ENCODE data around the gene PCED1A. TPM values are rescaled to one million over a fixed set of nuclear protein-coding genes. Genes with fewer than 3 reads are reported as not detected.

Gene PCED1A
- total and polyA plus RNA-seq, 9 of the 15 experiments (the other 6 are each of a cell fraction or from before 2014, with no cell fraction given): 1.5 to 11.5 (median 5.9) TPM

DNA sequence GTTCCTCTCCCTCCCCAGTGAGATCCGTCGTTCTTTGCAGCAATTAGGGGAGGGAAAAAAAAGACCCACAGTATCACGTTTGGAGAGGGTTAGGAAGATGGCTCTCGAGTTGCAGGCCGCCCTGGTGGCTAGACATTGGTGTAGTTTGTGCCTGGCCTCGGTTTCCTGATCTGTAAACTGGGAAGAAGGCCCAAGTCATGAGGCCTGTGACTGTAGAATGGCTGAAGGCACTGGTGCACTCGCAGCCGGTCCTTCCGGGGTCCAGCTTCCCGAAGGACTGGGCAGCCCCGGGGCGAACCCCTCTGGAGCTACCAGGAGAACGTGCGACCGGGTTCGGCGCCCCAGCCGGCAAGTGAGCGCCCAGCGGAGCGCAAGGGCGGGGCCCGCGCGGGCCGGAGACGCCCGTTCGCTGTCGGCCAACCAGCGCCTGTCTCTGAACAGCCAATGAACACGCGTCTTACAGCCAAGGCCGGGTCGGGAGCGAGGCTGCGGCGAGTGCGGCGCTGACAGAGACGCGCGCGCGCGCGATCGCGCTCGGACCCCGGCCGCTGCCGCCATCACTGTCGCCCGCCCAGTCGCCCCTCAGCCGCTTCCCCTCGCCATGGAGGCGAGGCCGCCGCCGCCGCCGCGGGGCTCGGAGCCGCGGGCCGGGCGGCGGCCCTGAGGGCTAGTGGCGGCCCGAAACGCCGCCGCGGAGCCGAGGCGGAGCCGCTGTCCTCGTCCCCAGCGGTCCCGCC, 32.7 kb upstream of the PCED1A start, which contains the start of gene PTPRA (continued):
- TF ChIP-seq OTX1 (CRISPR knock-in tag; IDR thresholded peaks at IDR 0.05): no peak
- TF ChIP-seq TCF7L2 (IDR thresholded peaks at IDR 0.05; ENCODE audit: low read depth, low read length): no peak
- TF ChIP-seq, protein P1, sequence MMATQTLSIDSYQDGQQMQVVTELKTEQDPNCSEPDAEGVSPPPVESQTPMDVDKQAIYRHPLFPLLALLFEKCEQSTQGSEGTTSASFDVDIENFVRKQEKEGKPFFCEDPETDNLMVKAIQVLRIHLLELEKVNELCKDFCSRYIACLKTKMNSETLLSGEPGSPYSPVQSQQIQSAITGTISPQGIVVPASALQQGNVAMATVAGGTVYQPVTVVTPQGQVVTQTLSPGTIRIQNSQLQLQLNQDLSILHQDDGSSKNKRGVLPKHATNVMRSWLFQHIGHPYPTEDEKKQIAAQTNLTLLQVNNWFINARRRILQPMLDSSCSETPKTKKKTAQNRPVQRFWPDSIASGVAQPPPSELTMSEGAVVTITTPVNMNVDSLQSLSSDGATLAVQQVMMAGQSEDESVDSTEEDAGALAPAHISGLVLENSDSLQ (IDR thresholded peaks at IDR 0.05): 0 out of 2 replicates have a peak, but pooled peaks have one; percentile 25
- TF ChIP-seq ZNF780A (CRISPR knock-in tag; IDR thresholded peaks at IDR 0.05): no peak
- TF ChIP-seq, protein P2, sequence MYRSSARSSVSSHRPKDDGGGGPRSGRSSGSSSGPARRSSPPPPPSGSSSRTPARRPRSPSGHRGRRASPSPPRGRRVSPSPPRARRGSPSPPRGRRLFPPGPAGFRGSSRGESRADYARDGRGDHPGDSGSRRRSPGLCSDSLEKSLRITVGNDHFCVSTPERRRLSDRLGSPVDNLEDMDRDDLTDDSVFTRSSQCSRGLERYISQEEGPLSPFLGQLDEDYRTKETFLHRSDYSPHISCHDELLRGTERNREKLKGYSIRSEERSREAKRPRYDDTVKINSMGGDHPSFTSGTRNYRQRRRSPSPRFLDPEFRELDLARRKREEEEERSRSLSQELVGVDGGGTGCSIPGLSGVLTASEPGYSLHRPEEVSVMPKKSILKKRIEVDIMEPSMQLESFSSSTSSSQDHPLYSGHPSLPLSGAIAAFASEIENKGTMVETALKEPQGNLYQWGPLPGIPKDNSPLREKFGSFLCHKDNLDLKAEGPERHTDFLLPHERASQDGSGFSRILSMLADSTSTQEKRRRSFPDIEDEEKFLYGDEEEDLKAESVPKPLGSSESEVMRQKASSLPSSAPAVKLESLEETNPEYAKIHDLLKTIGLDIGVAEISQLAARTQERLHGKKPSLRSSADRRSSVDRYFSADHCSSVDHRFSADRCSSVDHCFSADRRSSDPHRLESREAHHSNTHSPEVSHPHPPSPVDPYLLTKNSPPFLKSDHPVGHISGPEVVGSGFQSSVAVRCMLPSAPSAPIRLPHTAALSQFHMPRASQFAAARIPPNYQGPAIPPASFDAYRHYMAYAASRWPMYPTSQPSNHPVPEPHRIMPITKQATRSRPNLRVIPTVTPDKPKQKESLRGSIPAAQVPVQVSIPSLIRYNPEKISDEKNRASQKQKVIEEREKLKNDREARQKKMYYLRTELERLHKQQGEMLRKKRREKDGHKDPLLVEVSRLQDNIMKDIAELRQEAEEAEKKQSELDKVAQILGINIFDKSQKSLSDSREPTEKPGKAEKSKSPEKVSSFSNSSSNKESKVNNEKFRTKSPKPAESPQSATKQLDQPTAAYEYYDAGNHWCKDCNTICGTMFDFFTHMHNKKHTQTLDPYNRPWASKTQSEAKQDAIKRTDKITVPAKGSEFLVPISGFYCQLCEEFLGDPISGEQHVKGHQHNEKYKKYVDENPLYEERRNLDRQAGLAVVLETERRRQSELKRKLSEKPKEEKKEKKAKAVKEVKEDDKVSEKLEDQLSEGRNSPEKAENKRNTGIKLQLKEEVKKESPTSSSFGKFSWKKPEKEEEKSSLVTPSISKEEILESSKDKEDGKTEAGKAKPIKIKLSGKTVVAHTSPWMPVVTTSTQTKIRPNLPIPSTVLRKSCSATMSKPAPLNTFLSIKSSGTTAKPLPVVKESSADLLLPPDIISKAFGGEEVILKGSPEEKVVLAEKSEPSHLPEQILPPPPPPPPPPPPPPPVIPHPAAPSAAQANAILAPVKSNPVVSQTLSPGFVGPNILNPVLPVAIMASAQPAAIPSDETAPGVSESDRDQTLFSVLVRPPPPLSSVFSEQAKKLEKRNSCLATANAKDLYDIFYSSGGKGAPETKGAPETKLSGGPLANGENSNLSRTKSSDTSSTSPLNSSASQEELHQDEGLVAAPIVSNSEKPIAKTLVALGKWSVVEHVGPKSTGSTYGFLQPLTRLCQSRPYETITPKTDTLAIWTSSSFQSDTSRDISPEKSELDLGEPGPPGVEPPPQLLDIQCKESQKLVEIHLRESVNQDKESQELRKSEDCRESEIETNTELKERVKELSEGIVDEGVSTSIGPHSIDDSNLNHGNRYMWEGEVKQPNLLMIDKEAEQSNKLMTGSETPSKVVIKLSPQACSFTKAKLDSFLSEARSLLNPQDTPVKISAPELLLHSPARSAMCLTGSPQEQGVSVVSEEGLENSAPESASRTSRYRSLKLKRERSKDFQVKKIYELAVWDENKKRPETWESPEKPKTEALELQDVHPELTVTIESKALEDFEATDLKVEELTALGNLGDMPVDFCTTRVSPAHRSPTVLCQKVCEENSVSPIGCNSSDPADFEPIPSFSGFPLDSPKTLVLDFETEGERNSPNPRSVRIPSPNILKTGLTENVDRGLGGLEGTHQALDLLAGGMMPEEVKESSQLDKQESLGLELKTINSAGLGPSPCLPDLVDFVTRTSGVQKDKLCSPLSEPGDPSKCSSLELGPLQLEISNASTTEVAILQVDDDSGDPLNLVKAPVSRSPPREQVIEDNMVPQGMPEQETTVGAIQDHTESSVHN (IDR thresholded peaks at IDR 0.05; ENCODE audit: borderline replicate concordance in 1 of 2, low read depth in 1 of 2): no peak
- TF ChIP-seq, protein P3, sequence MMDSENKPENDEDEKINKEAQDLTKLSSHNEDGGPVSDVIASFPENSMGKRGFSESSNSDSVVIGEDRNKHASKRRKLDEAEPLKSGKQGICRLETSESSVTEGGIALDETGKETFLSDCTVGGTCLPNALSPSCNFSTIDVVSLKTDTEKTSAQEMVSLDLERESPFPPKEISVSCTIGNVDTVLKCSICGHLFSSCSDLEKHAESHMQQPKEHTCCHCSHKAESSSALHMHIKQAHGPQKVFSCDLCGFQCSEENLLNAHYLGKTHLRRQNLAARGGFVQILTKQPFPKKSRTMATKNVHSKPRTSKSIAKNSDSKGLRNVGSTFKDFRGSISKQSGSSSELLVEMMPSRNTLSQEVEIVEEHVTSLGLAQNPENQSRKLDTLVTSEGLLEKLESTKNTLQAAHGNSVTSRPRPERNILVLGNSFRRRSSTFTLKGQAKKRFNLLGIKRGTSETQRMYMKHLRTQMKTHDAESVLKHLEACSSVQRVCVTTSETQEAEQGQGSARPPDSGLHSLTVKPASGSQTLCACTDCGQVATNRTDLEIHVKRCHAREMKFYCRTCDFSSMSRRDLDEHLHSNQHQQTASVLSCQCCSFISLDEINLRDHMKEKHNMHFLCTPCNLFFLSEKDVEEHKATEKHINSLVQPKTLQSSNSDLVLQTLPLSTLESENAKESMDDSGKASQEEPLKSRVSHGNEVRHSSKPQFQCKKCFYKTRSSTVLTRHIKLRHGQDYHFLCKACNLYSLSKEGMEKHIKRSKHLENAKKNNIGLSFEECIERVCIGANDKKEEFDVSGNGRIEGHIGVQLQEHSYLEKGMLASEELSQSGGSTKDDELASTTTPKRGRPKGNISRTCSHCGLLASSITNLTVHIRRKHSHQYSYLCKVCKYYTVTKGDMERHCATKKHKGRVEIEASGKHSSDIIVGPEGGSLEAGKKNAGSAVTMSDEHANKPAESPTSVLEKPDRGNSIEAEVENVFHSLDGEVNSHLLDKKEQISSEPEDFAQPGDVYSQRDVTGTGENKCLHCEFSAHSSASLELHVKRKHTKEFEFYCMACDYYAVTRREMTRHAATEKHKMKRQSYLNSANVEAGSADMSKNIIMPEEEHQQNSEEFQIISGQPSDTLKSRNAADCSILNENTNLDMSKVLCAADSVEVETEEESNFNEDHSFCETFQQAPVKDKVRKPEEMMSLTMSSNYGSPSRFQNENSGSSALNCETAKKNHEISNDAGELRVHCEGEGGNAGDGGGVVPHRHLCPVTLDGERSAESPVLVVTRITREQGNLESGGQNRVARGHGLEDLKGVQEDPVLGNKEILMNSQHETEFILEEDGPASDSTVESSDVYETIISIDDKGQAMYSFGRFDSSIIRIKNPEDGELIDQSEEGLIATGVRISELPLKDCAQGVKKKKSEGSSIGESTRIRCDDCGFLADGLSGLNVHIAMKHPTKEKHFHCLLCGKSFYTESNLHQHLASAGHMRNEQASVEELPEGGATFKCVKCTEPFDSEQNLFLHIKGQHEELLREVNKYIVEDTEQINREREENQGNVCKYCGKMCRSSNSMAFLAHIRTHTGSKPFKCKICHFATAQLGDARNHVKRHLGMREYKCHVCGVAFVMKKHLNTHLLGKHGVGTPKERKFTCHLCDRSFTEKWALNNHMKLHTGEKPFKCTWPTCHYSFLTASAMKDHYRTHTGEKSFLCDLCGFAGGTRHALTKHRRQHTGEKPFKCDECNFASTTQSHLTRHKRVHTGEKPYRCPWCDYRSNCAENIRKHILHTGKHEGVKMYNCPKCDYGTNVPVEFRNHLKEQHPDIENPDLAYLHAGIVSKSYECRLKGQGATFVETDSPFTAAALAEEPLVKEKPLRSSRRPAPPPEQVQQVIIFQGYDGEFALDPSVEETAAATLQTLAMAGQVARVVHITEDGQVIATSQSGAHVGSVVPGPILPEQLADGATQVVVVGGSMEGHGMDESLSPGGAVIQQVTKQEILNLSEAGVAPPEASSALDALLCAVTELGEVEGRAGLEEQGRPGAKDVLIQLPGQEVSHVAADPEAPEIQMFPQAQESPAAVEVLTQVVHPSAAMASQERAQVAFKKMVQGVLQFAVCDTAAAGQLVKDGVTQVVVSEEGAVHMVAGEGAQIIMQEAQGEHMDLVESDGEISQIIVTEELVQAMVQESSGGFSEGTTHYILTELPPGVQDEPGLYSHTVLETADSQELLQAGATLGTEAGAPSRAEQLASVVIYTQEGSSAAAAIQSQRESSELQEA (IDR thresholded peaks at IDR 0.05; ENCODE audit: low read depth): no peak
- TF ChIP-seq DACH1 (IDR thresholded peaks at IDR 0.05; ENCODE audit: partially characterized antibody): no peak
- no peak for TF ChIP-seq ATF1 (CRISPR knock-in tag; IDR thresholded peaks at IDR 0.05)
- peak; percentile 32 for TF ChIP-seq ATF1 (tag; IDR thresholded peaks at IDR 0.05)
- TF ChIP-seq GATA2 (CRISPR knock-in tag; IDR thresholded peaks at IDR 0.05): no peak
- TF ChIP-seq KDM2B (CRISPR knock-in tag; IDR thresholded peaks at IDR 0.05): no peak
